HG02943 (cell line): ENCODE results near the gene LIN52.

Source experiments
- ATAC-seq: cut with Tn5 transposase; IDR thresholded peaks from one replicate; pipeline ENCODE4 v1.9.1; 2021; ENCODE audit warnings: mild to moderate bottlenecking, low read depth, moderate library complexity; ENCODE audit not compliant: unreplicated experiment

Gene LIN52

GRCh38 chr14:74169906-74170305 lies 85.2 kb downstream of the LIN52 start:
- ATAC-seq, result no peak

- ATAC-seq, result no peak
Observed at GRCh38 chr14:74176400-74176793, 91.6 kb downstream of the LIN52 start.

- no peak for ATAC-seq
Observed at GRCh38 chr14:74179856-74180255, 95.1 kb downstream of the LIN52 start.

GRCh38 chr14:74190927-74191575 lies 106.3 kb downstream of the LIN52 start:
- ATAC-seq, result no peak

GRCh38 chr14:74194506-74195274 lies 109.9 kb downstream of the LIN52 start:
- no peak for ATAC-seq

GRCh38 chr14:74195623-74196022 lies 110.9 kb downstream of the LIN52 start:
- no peak for ATAC-seq

- no peak for ATAC-seq
Observed at GRCh38 chr14:74198441-74199234, 113.9 kb downstream of the LIN52 start.

GRCh38 chr14:74202113-74202512 lies 117.4 kb downstream of the LIN52 start:
- no peak for ATAC-seq

- no peak for ATAC-seq
Observed at GRCh38 chr14:74203639-74204038, 118.9 kb downstream of the LIN52 start.

GRCh38 chr14:74204491-74204890 lies 119.7 kb downstream of the LIN52 start:
- no peak for ATAC-seq

GRCh38 chr14:74205882-74206281 lies 121.1 kb downstream of the LIN52 start:
- ATAC-seq, result no peak

GRCh38 chr14:74207943-74208342 lies 123.2 kb downstream of the LIN52 start:
- no peak for ATAC-seq

- ATAC-seq, result no peak
Observed at GRCh38 chr14:74208642-74209041, 123.9 kb downstream of the LIN52 start.

- no peak for ATAC-seq
Observed at GRCh38 chr14:74211945-74212580, 127.3 kb downstream of the LIN52 start.

GRCh38 chr14:74213907-74214803 lies 129.4 kb downstream of the LIN52 start:
- ATAC-seq, result no peak

- ATAC-seq, result no peak
Observed at GRCh38 chr14:74216671-74217070, 131.9 kb downstream of the LIN52 start.

- ATAC-seq, result no peak
Observed at GRCh38 chr14:74217672-74218448, 133.1 kb downstream of the LIN52 start.

GRCh38 chr14:74218462-74218861 lies 133.7 kb downstream of the LIN52 start:
- no peak for ATAC-seq
